Left lung (tissue), 10 donors: Measurements from ENCODE around the gene MTRR. TPM values are rescaled to one million over a fixed set of nuclear protein-coding genes. Genes with fewer than 3 reads are reported as not detected.

Experiments used
- ATAC-seq: fragments of 200-7000 bp; cut with Tn5 transposase; one replicate; pipeline ENCODE4 v1.9.1; 2020; ENCODE audit warnings: moderate library complexity
- DNase-seq, 4 donors: peaks; one replicate each; pipeline ENCODE4 v3.0.0-alpha.2; 2013 to 2020
- H3K27ac ChIP-seq, 2 donors: fragments of 200-600 bp; sonication (generic) in 1 of 2; one replicate each; pipeline versions ENCODE4 v1.5.0 to v1.8.0; 2020 to 2021
- H3K27me3 ChIP-seq, 2 donors: fragments of 200-600 bp; sonication (generic) in 1 of 2; one replicate each; pipeline versions ENCODE4 v1.5.0 to v1.8.0; 2020 to 2021
- H3K36me3 ChIP-seq, 2 donors: fragments of 200-600 bp; sonication (generic) in 1 of 2; one replicate each; pipeline versions ENCODE4 v1.5.0 to v1.8.0; 2020 to 2021
- H3K4me1 ChIP-seq, 2 donors: fragments of 200-600 bp; one replicate each; pipeline ENCODE4 v1.8.0; 2021
- H3K4me3 ChIP-seq, 2 donors: fragments of 200-600 bp; sonication (generic) in 1 of 2; one replicate each; pipeline versions ENCODE4 v1.5.0 to v1.8.0; 2020 to 2021; ENCODE audit warnings: mild to moderate bottlenecking in 1 of 2
- H3K9me3 ChIP-seq, 2 donors: fragments of 200-600 bp; sonication (generic) in 1 of 2; one replicate each; pipeline versions ENCODE4 v1.5.0 to v1.8.0; 2020 to 2021
- CTCF ChIP-seq, 2 donors: fragments of 200-600 bp; sonication (generic) in 1 of 2; IDR thresholded peaks; one replicate each; pipeline versions ENCODE4 v1.5.0 to v1.8.0; 2021; ENCODE audit warnings: antibody characterized with exemption in 2 of 2
- intact Hi-C, 2 donors: fragments of 100-400 bp; cut with DNase I; formaldehyde crosslinking; loops; one replicate each; pipeline versions ENCODE4 v1.11.2 to v1.14.2; 2022
- polyA plus RNA-seq, 6 donors: library from polyadenylated mRNA; unstranded; fragments of 120-200 nt; gene quantifications; one replicate each; pipeline ENCODE4 v1.2.1, GENCODE V29; 2013; ENCODE audit not compliant: insufficient read length in 6 of 6
- total RNA-seq, 2 donors: library from RNA; stranded (reverse); fragmentation: NEBNext Ultra II Directional; extraction: Animal tissue kit (Norgen Biotek cat#: 25700); gene quantifications; one replicate each; pipeline ENCODE4 v1.2.1, GENCODE V29; 2021
- donor health status: DM: no; HTN: yes; CAD: no.
- donor health status: DM: no; HTN: no; CAD: no.

The MTRR gene
- total and polyA plus RNA-seq, 8 donors: 47.5 to 78.2 (median 63.5) TPM

DNA sequence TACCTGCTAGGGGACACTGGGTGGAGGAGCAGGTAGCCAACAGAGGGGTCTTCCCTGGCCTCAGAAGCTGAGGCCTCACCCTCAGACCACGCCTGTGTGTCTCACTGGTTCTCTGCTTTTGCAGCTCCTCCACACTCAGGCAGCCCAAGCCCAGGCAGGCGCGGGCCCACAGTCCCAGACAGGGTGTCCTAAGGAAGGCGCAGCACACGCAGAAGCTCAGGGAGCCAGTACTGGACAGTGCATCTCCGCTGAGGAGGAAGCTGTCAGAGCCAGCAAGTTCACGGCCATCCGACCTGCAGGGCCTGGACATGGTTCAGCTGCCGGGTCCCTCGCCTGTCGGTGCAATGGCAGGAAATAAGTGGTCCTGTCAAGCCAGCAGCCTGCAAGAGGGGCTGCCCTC lies 43.3 kb upstream of the MTRR start:
- Histone ChIP-seq H3K36me3 (no peaks in the 10 kb centered on the region), H3K9me3 (no peaks in the 10 kb centered on the region), H3K4me3 (no peak overlapping the region), H3K27me3 (no peaks in the 10 kb centered on the region), H3K4me1 (no peaks in the 10 kb centered on the region), H3K27ac (no peak overlapping the region)
- ATAC-seq: no peak
- intact Hi-C loops: no loop called here
- no peak for DNase-seq
- no peak for TF ChIP-seq CTCF (IDR thresholded peaks at IDR 0.05)

DNA sequence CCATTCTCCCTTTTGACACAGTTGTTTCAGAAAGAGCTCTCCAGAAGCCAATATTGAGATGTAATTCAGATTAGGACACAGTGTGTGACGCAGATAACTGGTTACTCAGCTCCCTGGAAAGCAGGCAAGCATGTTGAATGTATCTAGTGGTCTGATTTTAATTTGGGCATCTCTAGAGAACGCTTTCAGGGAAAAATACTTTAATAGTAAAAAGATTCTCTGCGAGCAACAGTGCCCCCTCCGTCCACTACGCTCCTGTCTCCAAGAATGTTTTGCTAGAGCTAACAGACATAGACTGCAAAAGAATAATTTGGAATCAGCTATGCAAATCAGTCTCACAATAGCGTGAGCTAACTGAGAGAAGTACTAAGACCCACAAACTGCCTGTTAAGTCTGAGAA lies 41.3 kb upstream of the MTRR start:
- DNase-seq: no peak
- Histone ChIP-seq H3K4me1 (no peaks in the 10 kb centered on the region), H3K4me3 (no peak overlapping the region), H3K27me3 (no peaks in the 10 kb centered on the region), H3K9me3 (no peaks in the 10 kb centered on the region), H3K27ac (no peak overlapping the region), H3K36me3 (no peaks in the 10 kb centered on the region)
- intact Hi-C loops: no loop called here
- no peak for TF ChIP-seq CTCF (IDR thresholded peaks at IDR 0.05)
- no peak for ATAC-seq

DNA sequence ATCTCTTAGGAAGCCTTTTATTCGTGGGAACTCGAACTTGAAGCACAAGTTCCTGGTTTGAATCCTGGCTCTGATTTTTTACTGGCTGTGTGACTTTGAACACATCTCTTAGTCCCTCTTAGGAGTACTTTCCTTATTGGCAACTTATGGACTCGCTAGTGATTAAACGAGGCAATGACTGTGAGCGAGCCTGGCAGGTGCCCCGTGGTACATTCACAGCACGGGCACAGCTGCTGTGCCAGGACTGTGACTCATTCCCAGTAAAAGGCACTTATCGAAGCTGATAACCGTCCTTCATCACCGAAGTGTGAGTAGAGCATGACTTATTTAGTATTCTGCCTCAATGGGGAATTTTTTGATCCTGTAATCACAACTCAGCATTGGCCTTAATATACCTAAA lies 40.7 kb upstream of the MTRR start:
- H3K9me3 ChIP-seq: no peaks in the 10 kb centered on the region
- no peak overlapping the region for H3K27ac ChIP-seq
- DNase-seq (no peak), ATAC-seq (peak; percentile 94)
- H3K4me1 ChIP-seq: no peaks in the 10 kb centered on the region
- no peak for TF ChIP-seq CTCF (IDR thresholded peaks at IDR 0.05)
- H3K4me3 ChIP-seq: no peak overlapping the region
- no peaks in the 10 kb centered on the region for H3K27me3 ChIP-seq
- intact Hi-C loops: no loop called here
- H3K36me3 ChIP-seq: no peaks in the 10 kb centered on the region

- no peaks in the 10 kb centered on the region for H3K36me3 ChIP-seq
- no peak for ATAC-seq
- TF ChIP-seq CTCF (IDR thresholded peaks at IDR 0.05): no peak
- H3K4me3 ChIP-seq: no peak overlapping the region
- no peaks in the 10 kb centered on the region for H3K9me3 ChIP-seq
- H3K4me1 ChIP-seq: no peaks in the 10 kb centered on the region
- no peak overlapping the region for H3K27ac ChIP-seq
- no peaks in the 10 kb centered on the region for H3K27me3 ChIP-seq
- intact Hi-C loops: no loop called here
- DNase-seq: no peak
These were observed 34.0 kb upstream of the MTRR start for GRCh38 chr5:7834982-7835381.

DNA sequence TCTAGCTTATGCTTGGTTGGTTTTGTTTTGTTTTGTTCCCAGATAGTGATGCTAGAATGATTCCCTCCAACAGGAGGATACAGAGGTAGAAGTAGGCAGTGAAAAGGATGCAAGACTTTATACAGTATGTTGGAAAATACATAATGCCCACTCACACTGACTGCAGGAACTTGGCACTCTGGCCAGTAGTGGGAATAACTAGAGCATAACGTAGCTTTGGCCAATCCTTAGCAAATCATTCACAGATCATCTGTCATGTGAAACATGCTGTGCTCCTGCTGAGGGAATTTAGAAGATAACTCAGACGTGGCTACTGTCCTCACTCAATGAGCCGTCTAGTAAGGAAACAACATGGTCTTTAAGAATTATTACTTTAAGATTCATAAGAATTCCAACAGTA lies 31.5 kb upstream of the MTRR start:
- no peak for TF ChIP-seq CTCF (IDR thresholded peaks at IDR 0.05)
- Histone ChIP-seq H3K4me3 (no peak overlapping the region), H3K36me3 (no peaks in the 10 kb centered on the region), H3K27me3 (no peaks in the 10 kb centered on the region), H3K27ac (no peak overlapping the region), H3K9me3 (no peaks in the 10 kb centered on the region), H3K4me1 (no peaks in the 10 kb centered on the region)
- no peak for ATAC-seq
- intact Hi-C loops: no loop called here
- DNase-seq: no peak
